ENCODE measurements around the gene CGREF1. TPM values are rescaled to one million over a fixed set of nuclear protein-coding genes. Genes with fewer than 3 reads are reported as not detected.

Gene CGREF1
- total RNA-seq, 4 donors from 2014 or later = 2.5 to 5.6 TPM; not detected in 2

- no peak overlapping the region for H3K4me3 ChIP-seq
- no peaks in the 10 kb centered on the region for H3K4me1 ChIP-seq
- no peaks in the 10 kb centered on the region for H3K9me3 ChIP-seq
- no peaks in the 10 kb centered on the region for H3K36me3 ChIP-seq
- no peaks in the 10 kb centered on the region for H3K27me3 ChIP-seq
- DNase-seq = no peak
- TF ChIP-seq CTCF (IDR thresholded peaks at IDR 0.05) = no peak
- TF ChIP-seq POLR2A (IDR thresholded peaks at IDR 0.05) = no peak
- H3K27ac ChIP-seq = no peak overlapping the region
Measured at GRCh38 chr2:27109083-27109482, 9.8 kb downstream of the CGREF1 start.

- H3K9me3 ChIP-seq = no peaks in the 10 kb centered on the region
- no peak for DNase-seq
- TF ChIP-seq CTCF (IDR thresholded peaks at IDR 0.05) (no peak), POLR2A (IDR thresholded peaks at IDR 0.05) (no peak)
- H3K4me1 ChIP-seq = no peaks in the 10 kb centered on the region
- H3K4me3 ChIP-seq = no peak overlapping the region
- no peaks in the 10 kb centered on the region for H3K27me3 ChIP-seq
- H3K36me3 ChIP-seq = no peaks in the 10 kb centered on the region
- H3K27ac ChIP-seq = no peak overlapping the region
Measured at GRCh38 chr2:27108221-27108620, 10.7 kb downstream of the CGREF1 start.

GRCh38 chr2:27105981-27106380 is 12.9 kb downstream of the CGREF1 start:
- Histone ChIP-seq H3K4me1 (no peaks in the 10 kb centered on the region), H3K27me3 (no peaks in the 10 kb centered on the region), H3K9me3 (no peaks in the 10 kb centered on the region), H3K27ac (no peak overlapping the region), H3K36me3 (no peaks in the 10 kb centered on the region), H3K4me3 (no peak overlapping the region)
- TF ChIP-seq POLR2A (IDR thresholded peaks at IDR 0.05) = no peak
- no peak for TF ChIP-seq CTCF (IDR thresholded peaks at IDR 0.05)
- no peak for DNase-seq

GRCh38 chr2:27102329-27102728 is 16.6 kb downstream of the CGREF1 start:
- peaks cover 0 to 30% (median 0%) of the 10 kb centered on the region in 3 donors for H3K36me3 ChIP-seq
- no peak overlapping the region for H3K4me3 ChIP-seq
- H3K4me1 ChIP-seq = no peaks in the 10 kb centered on the region
- DNase-seq = no peak
- no peak overlapping the region for H3K27ac ChIP-seq
- no peaks in the 10 kb centered on the region for H3K9me3 ChIP-seq
- no peak for TF ChIP-seq POLR2A (IDR thresholded peaks at IDR 0.05)
- no peak for TF ChIP-seq CTCF (IDR thresholded peaks at IDR 0.05)
- H3K27me3 ChIP-seq = no peaks in the 10 kb centered on the region

GRCh38 chr2:27100036-27100435 is 18.9 kb downstream of the CGREF1 start:
- no peak for DNase-seq
- TF ChIP-seq CTCF (IDR thresholded peaks at IDR 0.05) (no peak), POLR2A (IDR thresholded peaks at IDR 0.05) (no peak)
- Histone ChIP-seq H3K27ac (no peak overlapping the region), H3K27me3 (no peaks in the 10 kb centered on the region), H3K36me3 (peaks cover 0 to 37% (median 0%) of the 10 kb centered on the region in 3 donors), H3K4me1 (peaks cover 0 to 15% (median 2%) of the 10 kb centered on the region in 4 donors), H3K9me3 (no peaks in the 10 kb centered on the region), H3K4me3 (no peak overlapping the region)
